Stimulated activated CD8-positive, alpha-beta memory T cell treated with anti-CD3 and anti-CD28 coated beads, Interleukin-4, amount 100 ng/mL, for 48 hours (primary cell): ENCODE data around the gene PDE4A.
A peak's percentile ranks its signal among the peaks of the same experiment; 100 is the strongest.
"Not testable (repeated sequence)": the region's sequence is repeated elsewhere in the genome, so short reads cannot be mapped to it uniquely, and the experiment has no call there.

Source experiments
- DNase-seq: peaks from one replicate; pipeline ENCODE4 v3.0.0-alpha.2; 2020

Gene PDE4A

DNA sequence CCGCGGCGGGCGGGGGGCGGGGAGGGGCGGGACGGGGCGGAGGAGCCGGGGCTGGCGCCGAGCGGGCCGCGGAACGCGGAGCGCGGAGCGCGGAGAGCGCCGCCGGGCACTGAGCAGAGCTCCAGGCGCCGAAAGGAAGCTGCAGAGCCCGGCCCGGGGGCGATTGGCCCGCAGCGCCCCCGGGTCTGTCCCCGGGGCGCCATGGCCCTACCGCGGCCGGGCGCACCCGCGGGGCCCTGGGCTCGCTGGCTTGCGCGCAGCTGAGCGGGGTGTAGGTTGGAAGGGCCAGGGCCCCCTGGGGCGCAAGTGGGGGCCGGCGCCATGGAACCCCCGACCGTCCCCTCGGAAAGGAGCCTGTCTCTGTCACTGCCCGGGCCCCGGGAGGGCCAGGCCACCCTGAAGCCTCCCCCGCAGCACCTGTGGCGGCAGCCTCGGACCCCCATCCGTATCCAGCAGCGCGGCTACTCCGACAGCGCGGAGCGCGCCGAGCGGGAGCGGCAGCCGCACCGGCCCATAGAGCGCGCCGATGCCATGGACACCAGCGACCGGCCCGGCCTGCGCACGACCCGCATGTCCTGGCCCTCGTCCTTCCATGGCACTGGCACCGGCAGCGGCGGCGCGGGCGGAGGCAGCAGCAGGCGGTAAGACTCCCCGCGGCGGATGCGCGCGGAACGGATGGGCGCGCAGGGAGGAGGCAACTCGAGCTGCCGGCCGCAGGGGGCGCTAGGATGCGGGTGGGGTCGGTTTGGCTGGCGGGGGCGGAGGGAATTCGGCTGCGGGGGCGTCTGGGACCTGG, at the start of gene PDE4A:
PDE4A (plus strand) TSS at position 95 of the 796 bp plus-strand sequence; CDS start at position 322, 227 bp downstream.
- DNase-seq = peak; percentile 82

DNA sequence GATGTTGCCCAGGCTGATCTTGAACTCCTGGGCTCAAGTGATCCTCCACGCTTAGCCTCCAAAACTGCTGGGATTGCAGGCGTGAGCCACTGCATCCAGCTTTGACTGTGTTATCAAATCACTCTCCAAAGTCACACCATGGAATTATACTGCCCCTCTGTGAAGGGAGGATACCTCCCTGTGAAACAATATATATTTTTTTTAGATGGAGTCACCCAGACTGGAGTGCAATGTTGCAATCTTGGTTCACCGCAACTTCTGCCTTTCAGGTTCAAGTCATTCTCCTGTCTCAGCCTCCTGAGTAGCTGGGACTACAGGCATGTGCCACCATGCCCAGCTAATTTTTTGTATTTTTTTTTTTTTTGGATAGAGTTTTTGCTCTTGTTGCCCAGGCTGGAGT, 47.6 kb upstream of the PDE4A start:
- no peak for DNase-seq

- no peak for DNase-seq
These were observed 45.4 kb upstream of the PDE4A start for GRCh38 chr19:10374931-10375330.

- not testable (repeated sequence) for DNase-seq
These were observed 43.1 kb upstream of the PDE4A start for GRCh38 chr19:10377140-10377640.

GRCh38 chr19:10378124-10378523, 42.2 kb upstream of the PDE4A start:
- DNase-seq = no peak

- no peak for DNase-seq
These were observed 40.4 kb upstream of the PDE4A start for GRCh38 chr19:10379880-10380312.

GRCh38 chr19:10380313-10381102, 39.8 kb upstream of the PDE4A start, which contains the start of gene TYK2:
Gene TYK2 (minus strand): TSS chr19:10380572. CDS start chr19:10378406, 2,166 bp downstream.
- peak; percentile 99 for DNase-seq

DNA sequence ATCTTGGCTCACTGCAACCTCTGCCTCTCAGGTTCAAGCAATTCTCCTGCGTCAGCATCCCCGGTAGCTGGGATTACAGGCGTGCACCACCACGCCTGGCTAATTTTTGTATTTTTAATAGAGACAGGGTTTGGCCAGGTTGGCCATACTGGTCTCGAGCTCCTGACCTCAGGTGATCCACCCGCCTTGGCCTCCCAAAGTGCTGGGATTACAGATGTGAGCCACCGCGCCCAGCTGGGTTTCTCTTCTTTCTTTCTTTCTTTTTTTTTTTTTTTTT, 37.2 kb upstream of the PDE4A start:
- DNase-seq = not testable (repeated sequence)

DNA sequence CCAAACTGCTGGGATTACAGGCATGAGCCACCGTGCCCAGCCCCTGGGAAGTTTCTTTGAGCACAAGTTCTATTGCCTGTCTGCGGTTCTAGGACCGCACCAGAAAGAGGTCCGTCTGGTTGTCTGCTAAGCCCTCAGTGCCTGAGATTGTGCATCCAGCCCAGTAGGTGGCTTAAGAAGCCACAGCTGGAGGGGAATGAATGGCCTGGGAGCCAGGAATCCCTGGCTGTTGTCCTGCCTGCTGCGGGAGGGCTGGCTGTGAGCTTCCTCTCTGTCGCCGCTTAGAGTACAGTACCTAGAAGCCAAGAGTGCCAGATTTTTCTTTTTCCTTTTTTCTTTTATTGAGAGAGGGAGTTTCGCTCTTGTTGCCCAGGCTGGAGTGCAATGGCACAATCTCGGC, 35.8 kb upstream of the PDE4A start:
- no peak for DNase-seq

GRCh38 chr19:10388957-10389356, 31.4 kb upstream of the PDE4A start:
- peak; percentile 93 for DNase-seq

- peak; percentile 56 for DNase-seq
These were observed 30.5 kb upstream of the PDE4A start for GRCh38 chr19:10389863-10390262.

- peak; percentile 79 for DNase-seq
These were observed 29.6 kb upstream of the PDE4A start for GRCh38 chr19:10390652-10391286.

GRCh38 chr19:10392120-10392519, 28.2 kb upstream of the PDE4A start:
- no peak for DNase-seq

GRCh38 chr19:10393137-10393536, 27.2 kb upstream of the PDE4A start:
- DNase-seq = no peak

GRCh38 chr19:10395003-10395402, 25.3 kb upstream of the PDE4A start:
- DNase-seq = no peak

DNA sequence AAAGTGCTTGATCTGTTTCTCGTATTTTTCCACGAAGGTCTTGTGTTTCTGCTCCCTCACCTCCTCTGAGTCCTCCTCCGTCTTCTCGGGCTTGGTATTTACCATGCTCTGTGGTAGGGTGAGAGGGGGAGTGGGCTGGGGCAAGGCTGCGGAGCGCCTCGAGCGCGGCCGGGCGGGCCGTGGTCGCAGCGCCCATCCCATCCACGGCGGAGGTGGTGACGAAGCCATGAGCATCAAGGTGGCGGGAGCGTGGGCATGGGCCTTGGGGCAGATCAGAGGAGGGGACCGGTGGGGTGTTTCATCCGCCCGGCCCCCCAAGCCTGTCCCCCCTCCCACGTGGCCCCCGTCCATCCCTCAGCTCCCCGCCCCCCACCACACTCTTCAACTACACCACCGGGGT, 24.9 kb upstream of the PDE4A start:
- no peak for DNase-seq

DNA sequence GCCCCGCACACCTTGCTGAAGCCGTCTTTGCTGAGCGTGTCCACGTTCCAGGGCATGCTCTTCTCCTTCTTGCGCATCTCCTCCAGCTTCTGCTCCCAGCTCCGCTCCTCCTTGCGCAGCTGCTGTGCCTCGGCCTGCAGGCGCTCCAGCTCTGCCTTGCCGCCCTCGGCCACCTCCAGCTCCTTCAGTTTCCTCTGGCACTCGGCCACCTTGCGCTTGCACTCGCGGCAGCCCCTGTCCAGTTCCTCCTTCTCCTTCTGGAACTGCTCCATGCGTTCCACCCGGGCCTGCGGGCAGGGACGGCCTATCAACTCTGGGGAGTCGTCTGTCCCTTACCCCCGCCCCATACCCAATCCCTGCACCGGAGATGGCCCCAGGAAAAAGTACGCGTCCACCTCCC, 24.4 kb upstream of the PDE4A start:
- DNase-seq = no peak

- no peak for DNase-seq
These were observed 21.5 kb upstream of the PDE4A start for GRCh38 chr19:10398819-10399218.

DNA sequence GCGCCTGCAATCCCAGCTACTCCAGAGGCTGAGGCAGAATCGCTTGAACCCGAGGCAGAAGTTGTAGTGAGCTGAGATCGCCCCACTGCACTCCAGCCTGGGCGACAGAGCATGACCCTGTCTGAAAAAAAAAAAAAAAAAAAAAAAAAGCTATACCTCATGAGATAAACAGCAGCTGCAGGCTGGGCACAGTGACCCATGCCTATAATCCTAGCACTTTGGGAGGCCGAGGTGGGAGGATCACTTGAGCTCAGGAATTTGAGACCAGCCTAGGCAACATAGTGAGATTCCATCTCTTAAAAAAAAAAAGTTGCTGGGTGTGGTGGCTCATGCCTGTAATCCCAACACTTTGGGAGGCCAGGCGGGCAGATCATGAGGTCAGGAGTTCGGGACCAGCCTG, 21.0 kb upstream of the PDE4A start:
- not testable (repeated sequence) for DNase-seq

DNA sequence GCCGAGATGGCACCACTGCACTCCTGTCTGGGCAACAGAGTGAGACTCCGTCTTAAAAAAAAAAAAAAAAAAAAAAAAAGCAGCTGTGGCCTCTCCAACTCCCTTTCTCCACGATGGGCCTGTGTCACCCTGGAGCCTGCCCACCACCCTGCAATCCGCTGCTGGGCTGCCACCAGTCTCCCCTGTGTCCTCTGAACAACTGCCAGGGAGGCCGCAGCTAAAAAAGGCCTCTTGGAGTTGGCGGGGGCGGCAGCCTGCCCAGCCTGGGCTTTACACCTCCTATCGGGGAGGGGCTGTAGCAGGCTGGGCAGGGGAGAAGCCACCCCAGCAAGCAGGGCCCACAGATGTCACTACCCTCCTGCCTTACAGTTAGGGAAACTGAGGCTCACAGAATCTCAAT, 20.5 kb upstream of the PDE4A start:
- no peak for DNase-seq

DNA sequence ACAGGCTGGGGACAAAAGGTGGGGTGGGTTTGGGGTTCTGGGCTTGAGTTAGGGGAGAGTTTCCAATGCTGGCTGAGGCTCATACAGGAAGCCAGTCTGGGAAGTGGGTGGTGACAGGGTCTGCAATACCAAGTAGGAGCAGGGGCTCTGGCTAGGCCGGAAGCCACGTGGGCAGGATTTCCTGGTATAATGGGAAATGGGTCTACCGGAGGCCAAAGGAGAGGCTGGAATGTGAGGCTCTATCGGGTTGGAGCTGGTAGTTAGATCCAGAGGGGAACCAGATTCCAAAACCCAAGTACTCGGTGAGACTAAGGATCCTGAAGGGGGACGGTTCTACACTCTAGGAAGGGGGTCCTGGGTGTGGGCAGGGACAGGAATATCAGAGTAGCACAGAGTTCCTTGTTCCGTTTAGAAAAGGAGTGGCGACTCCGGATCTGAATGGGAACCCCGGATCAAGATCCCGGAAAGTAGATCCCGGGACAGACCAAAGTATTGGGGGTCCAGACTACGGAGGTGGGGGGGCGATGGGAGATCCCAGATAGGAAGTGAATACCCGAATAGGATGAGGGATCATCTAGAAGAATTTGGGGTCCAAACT, 17.8 kb upstream of the PDE4A start:
- DNase-seq = no peak

GRCh38 chr19:10403137-10404021, 17.0 kb upstream of the PDE4A start, which contains the start of gene CDC37:
Gene CDC37 (minus strand): TSS chr19:10403542. CDS start chr19:10403479, 63 bp downstream.
- DNase-seq = peak; percentile 100
